Measurements from ENCODE around the gene KIAA0513.

KIAA0513 gene

DNA sequence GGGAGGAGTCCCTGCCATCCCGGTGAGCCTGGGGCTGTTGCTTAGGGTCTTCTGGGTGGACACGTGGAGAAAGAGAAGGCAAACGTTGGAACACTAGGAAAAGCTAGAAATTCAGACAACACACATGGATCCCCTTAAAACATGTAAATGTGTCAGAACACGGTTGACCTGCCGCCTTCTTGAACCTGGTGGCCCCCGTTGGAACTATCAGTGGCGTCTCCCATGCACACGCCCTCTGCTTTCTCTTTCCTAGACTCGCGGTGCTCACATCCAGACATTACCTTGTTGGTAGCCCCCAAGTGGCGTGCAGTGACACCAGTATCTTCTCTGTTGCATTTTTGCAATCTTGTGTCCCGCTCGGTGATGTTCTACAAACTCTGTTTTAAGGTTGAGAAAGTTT lies 66.1 kb downstream of the KIAA0513 start:
- TF ChIP-seq, protein P1, sequence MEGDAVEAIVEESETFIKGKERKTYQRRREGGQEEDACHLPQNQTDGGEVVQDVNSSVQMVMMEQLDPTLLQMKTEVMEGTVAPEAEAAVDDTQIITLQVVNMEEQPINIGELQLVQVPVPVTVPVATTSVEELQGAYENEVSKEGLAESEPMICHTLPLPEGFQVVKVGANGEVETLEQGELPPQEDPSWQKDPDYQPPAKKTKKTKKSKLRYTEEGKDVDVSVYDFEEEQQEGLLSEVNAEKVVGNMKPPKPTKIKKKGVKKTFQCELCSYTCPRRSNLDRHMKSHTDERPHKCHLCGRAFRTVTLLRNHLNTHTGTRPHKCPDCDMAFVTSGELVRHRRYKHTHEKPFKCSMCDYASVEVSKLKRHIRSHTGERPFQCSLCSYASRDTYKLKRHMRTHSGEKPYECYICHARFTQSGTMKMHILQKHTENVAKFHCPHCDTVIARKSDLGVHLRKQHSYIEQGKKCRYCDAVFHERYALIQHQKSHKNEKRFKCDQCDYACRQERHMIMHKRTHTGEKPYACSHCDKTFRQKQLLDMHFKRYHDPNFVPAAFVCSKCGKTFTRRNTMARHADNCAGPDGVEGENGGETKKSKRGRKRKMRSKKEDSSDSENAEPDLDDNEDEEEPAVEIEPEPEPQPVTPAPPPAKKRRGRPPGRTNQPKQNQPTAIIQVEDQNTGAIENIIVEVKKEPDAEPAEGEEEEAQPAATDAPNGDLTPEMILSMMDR (IDR thresholded peaks at IDR 0.05; ENCODE audit: low read depth, low read length), result no peak
- no peaks in the 10 kb centered on the region for H3K9me3 ChIP-seq (ENCODE audit: severe bottlenecking)
- no peaks in the 10 kb centered on the region for H3K36me3 ChIP-seq
- DNase-seq, result no peak
- no peak overlapping the region for H3K27ac ChIP-seq
- no peak overlapping the region for H3K4me3 ChIP-seq (ENCODE audit: low read depth, low read length)
- no peaks in the 10 kb centered on the region for H3K27me3 ChIP-seq (ENCODE audit: insufficient read depth, low read depth, severe bottlenecking)

DNA sequence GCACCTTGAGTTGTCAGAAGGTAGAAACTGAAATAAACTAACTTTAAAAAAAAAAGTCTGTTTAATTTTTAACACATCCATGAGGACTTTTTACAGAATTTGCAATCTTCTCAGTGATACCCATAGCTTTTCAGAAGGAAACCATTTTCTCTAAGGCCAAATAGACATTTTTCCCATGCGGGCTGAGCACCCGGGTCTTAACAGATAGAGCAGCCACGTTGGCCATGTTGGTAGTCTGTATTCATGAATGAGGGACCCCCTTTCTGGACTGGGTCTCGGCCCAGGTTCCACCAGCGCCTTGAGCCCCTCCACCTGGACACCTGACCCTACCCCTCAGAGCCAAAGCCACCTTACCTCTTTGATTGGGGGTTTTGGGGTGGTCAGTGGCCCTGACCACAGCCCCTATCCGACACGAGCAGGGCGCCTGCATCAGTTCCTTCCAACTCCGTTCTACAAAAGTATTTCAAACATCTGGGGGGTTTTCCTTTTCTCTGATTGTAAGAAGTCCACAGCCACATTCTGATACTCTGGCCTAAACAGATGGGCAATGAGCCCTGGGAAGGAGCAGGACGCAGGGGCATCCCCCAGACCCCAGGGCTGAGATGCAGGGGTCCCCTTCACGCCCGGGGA lies 66.7 kb downstream of the KIAA0513 start:
- Histone ChIP-seq H3K27me3 (ENCODE audit: insufficient read depth, low read depth, severe bottlenecking) (no peaks in the 10 kb centered on the region), H3K27ac (no peak overlapping the region), H3K36me3 (no peaks in the 10 kb centered on the region), H3K4me3 (ENCODE audit: low read depth, low read length) (no peak overlapping the region), H3K9me3 (ENCODE audit: severe bottlenecking) (no peaks in the 10 kb centered on the region)
- DNase-seq, result no peak
- TF ChIP-seq, protein P1 (IDR thresholded peaks at IDR 0.05; ENCODE audit: low read depth, low read length), result no peak

DNA sequence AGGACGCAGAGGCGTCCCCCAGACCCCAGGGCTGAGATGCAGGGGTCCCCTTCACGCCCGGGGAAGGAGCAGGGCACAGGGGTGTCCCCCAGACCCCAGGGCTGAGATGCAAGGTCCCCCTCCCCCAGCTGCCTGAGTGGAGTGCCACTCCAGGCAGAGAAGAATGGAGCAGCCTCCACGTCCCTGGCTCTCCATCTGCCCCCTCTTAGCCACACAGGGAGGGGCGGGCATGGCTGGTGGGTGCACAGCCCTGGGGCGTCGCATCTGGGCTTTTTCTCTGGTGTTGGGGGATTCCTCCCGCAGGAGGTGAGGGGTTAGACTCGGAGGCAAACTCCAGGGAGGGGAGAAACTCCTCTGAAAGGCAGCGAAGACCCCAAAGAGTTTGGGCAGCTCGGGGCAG lies 67.2 kb downstream of the KIAA0513 start:
- no peak for DNase-seq
- TF ChIP-seq, protein P1 (IDR thresholded peaks at IDR 0.05; ENCODE audit: low read depth, low read length), result no peak
- H3K9me3 ChIP-seq (ENCODE audit: severe bottlenecking), result no peaks in the 10 kb centered on the region
- H3K36me3 ChIP-seq, result no peaks in the 10 kb centered on the region
- no peaks in the 10 kb centered on the region for H3K27me3 ChIP-seq (ENCODE audit: insufficient read depth, low read depth, severe bottlenecking)
- no peak overlapping the region for H3K27ac ChIP-seq
- H3K4me3 ChIP-seq (ENCODE audit: low read depth, low read length), result no peak overlapping the region

DNA sequence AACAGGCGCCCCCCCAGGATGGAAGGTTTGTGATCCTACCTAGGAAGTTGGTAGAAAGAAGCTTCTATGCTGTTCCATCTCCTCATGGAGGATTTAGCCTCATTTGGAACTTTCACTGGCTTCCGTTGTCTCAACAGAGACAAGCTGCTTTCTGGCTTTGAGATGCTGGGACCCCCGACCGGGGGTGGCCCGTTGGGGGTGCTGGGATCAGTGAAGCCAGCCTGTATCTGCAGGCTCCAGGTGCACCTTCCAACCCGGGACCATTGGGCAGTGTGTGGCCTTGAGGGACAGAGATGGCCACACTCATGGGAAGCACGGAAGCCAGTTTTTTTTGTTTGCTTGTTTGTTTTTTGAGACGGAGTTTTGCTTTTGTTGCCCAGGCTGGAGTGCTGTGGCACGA lies 69.3 kb downstream of the KIAA0513 start:
- TF ChIP-seq, protein P1 (IDR thresholded peaks at IDR 0.05; ENCODE audit: low read depth, low read length), result no peak
- no peaks in the 10 kb centered on the region for H3K27me3 ChIP-seq (ENCODE audit: insufficient read depth, low read depth, severe bottlenecking)
- H3K9me3 ChIP-seq (ENCODE audit: severe bottlenecking), result no peaks in the 10 kb centered on the region
- no peak for DNase-seq
- no peak overlapping the region for H3K27ac ChIP-seq
- no peaks in the 10 kb centered on the region for H3K36me3 ChIP-seq
- no peak overlapping the region for H3K4me3 ChIP-seq (ENCODE audit: low read depth, low read length)

DNA sequence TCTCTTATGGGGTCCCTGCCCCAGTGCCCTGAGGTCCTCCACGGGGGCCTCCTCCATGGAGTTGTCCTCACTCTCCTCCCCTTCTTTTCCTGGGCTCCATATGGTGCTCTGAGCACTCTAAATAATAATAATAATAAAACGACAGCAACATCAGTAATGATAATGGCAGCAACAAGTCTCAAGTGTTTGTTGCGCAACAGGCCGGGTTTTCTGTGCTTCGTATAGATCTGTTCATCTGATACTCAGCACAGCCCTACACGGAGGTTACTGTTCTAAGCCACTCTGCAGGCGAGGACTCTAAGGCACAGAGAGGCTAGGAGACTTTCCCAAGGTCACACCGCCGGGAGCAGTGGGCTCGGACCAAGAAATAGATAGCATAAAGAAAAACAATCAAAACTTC lies 71.0 kb downstream of the KIAA0513 start:
- Histone ChIP-seq H3K36me3 (no peaks in the 10 kb centered on the region), H3K9me3 (ENCODE audit: severe bottlenecking) (no peaks in the 10 kb centered on the region), H3K27me3 (ENCODE audit: insufficient read depth, low read depth, severe bottlenecking) (no peaks in the 10 kb centered on the region), H3K4me3 (ENCODE audit: low read depth, low read length) (no peak overlapping the region), H3K27ac (no peak overlapping the region)
- TF ChIP-seq, protein P1 (IDR thresholded peaks at IDR 0.05; ENCODE audit: low read depth, low read length), result no peak
- DNase-seq, result no peak

DNA sequence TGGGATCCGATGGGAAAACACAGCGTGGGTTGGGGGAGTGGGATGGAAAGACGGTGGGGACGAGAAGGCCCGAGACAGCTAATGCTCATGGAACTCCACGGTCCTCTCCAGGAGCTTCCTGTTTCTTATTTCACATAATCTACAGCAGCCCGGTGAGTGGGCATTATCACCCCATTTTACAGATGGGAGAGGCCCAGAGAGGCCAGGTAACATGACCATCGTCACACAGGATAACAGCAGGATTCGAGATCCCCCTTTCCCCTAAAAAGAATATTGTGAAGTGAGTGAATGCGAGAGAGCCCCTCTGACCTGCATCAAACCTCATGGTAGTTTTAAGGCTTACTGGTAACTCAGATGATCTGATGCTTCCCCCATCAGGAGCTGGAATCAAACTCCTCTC lies 72.7 kb downstream of the KIAA0513 start:
- Histone ChIP-seq H3K27me3 (ENCODE audit: insufficient read depth, low read depth, severe bottlenecking) (no peaks in the 10 kb centered on the region), H3K4me3 (ENCODE audit: low read depth, low read length) (no peak overlapping the region), H3K36me3 (no peaks in the 10 kb centered on the region), H3K9me3 (ENCODE audit: severe bottlenecking) (no peaks in the 10 kb centered on the region), H3K27ac (no peak overlapping the region)
- TF ChIP-seq, protein P1 (IDR thresholded peaks at IDR 0.05; ENCODE audit: low read depth, low read length), result no peak
- no peak for DNase-seq

Data from WERI-Rb-1 (cell line).